ENCODE results near the gene GPT2. TPM values are rescaled to one million over a fixed set of nuclear protein-coding genes. Genes with fewer than 3 reads are reported as not detected.

The GPT2 gene
- total RNA-seq, 1 experiment from 2014 or later: 68.8 TPM

GRCh38 chr16:46884513-46885293, 541 bp downstream of the GPT2 start:
- Histone ChIP-seq H4K8ac (replicated peaks; ENCODE audit: insufficient read length, low read depth, low read length) (no peak overlapping the region), H3K9me3 (ENCODE audit: control insufficient read depth, low read depth, low read length) (no peaks in the 10 kb centered on the region), H3K79me2 (ENCODE audit: insufficient read depth, low read length) (peaks cover 16% of the 10 kb centered on the region; the same call in 1 of the 2 replicates), H2BK15ac (ENCODE audit: low read depth, low read length) (no peak overlapping the region), H3K4ac (ENCODE audit: low read depth, low read length) (no peak overlapping the region), H3K23me2 (ENCODE audit: insufficient read length, low read depth, low read length, poor library complexity, severe bottlenecking) (peaks cover 11% of the 10 kb centered on the region), H3K23ac (ENCODE audit: insufficient read length, low read depth, low read length) (no peak overlapping the region), H2AFZ (ENCODE audit: low read length) (no peak overlapping the region), H3K4me1 (ENCODE audit: insufficient read depth, low read length) (peaks cover 9% of the 10 kb centered on the region; the same call in 1 of the 2 replicates), H3K56ac (ENCODE audit: insufficient read length, low read depth, low read length) (no peak overlapping the region), H2BK120ac (ENCODE audit: low read depth, low read length, poor library complexity, severe bottlenecking) (no peak overlapping the region), H3K79me1 (ENCODE audit: insufficient read depth, low read depth, low read length, poor library complexity, severe bottlenecking) (no peaks in the 10 kb centered on the region), H3T11ph (ENCODE audit: low read length) (no peak overlapping the region), H3K27ac (ENCODE audit: insufficient read length, low read depth, low read length) (no peak overlapping the region), H3K14ac (ENCODE audit: insufficient read depth, low read length) (peak overlapping the region; percentile 91), H4K20me1 (ENCODE audit: control insufficient read depth, insufficient read depth, insufficient read length) (no peaks in the 10 kb centered on the region), H4K5ac (ENCODE audit: insufficient read length, low read depth, low read length) (no peak overlapping the region), H2BK12ac (ENCODE audit: insufficient read length, low read depth, low read length) (no peak overlapping the region), H2BK20ac (ENCODE audit: low read depth, low read length, poor library complexity, severe bottlenecking) (no peak overlapping the region), H3K9ac (ENCODE audit: extremely low read depth, insufficient read length, low read length) (peak overlapping the region; percentile 78), H3K27me3 (ENCODE audit: insufficient read depth, low read length) (no peaks in the 10 kb centered on the region), H2AK5ac (ENCODE audit: insufficient read length, low read length) (no peak overlapping the region), H2BK5ac (ENCODE audit: insufficient read length, low read length) (no peak overlapping the region), H4K91ac (ENCODE audit: insufficient read length, low read depth, low read length) (no peak overlapping the region), H3K18ac (ENCODE audit: insufficient read length, low read depth, low read length) (peak overlapping the region; percentile 65), H3K4me2 (ENCODE audit: insufficient read depth, insufficient read length, low read length) (peak overlapping the region; percentile 95)
- H3K27ac Mint-ChIP-seq: peak overlapping the region in 1 of 3 experiments; percentile 90; a peak in 2 of 7 replicates
- peaks cover 14 to 26% (median 19%) of the 10 kb centered on the region in 3 experiments for H3K36me3 Mint-ChIP-seq (ENCODE audit: insufficient read depth in 1 of 3, low read depth in 3 of 3)
- TF ChIP-seq CTCF (conservative IDR thresholded peaks at IDR 0.05): no peak
- no peak for DNase-seq
- WGBS (ENCODE audit: extremely low coverage, insufficient read length, low lambda C conversion rate): no CpG with 5 or more reads among the region's 72 CpGs
- H3K4me3 Mint-ChIP-seq: peak overlapping the region; percentile 89 to 98
- peaks cover 7% of the 10 kb centered on the region for H3K27me3 Mint-ChIP-seq (ENCODE audit: low read depth)
- H3K4me1 Mint-ChIP-seq: peaks cover 41 to 47% of the 10 kb centered on the region in 2 experiments
- H3K9me3 Mint-ChIP-seq: no peaks in the 10 kb centered on the region
